ENCODE results near the gene TDRD5.
"Not testable (repeated sequence)": the region's sequence is repeated elsewhere in the genome, so short reads cannot be mapped to it uniquely, and the experiment has no call there.

Gene TDRD5

DNA sequence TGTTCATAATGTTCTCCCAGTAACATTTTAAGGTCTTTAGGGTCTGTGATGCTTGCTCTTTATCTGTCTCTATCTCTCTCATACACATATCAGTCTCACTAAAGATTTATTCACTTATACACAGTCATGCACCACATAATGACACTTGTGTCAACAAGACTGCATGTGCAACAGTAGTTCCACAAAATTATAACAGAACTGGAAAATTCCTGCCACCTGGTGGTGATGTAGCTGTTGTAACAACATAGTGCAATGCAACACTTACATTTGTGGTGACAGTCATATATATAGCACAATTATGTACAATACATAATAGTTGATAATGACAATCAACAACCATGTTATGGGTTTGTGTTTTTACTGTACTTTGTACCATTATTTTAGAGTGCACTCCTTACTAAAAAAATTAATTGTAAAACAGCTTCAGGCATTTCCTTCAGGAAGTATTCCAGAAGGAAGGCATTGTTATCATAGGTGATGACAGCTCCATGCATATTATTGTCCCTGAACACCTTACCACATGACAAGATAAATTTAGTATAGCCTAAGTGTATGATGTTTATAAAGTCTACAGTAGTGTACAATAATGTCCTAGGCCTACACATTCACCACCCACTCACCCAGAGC lies 8.1 kb downstream of the TDRD5 start:
- DNase-seq (ENCODE audit: low read depth, low spot score) = no peak

DNA sequence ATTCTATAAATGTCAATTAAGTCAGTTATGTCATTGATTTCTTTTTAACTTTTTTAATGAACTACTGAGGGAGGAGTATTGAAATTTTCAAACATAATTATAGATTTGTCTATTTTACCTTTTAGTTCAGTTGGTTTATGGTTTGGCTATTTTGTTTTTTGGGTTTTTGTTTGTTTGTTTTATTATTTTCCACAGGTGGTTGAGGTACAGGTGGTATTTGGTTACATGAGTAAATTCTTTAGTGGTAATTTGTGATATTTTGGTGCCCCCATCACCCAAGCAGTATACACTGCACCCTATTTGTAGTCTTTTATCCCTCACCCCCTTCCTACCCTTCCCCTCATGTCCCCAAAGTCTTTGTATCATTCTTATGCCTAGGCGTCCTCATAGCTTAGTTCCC lies 9.5 kb downstream of the TDRD5 start:
- no CpG with 5 or more reads among the region's 1 CpG for WGBS (ENCODE audit: insufficient coverage, insufficient read length)
- H3K36me3 ChIP-seq (ENCODE audit: control insufficient read depth, insufficient read depth, low read length) = no peaks in the 10 kb centered on the region
- H3K4me1 ChIP-seq (ENCODE audit: control insufficient read depth, insufficient read depth, low read length) = no peaks in the 10 kb centered on the region
- no peaks in the 10 kb centered on the region for H3K9me3 ChIP-seq (ENCODE audit: control insufficient read depth, insufficient read depth, low read length)
- H3K27me3 ChIP-seq (ENCODE audit: control insufficient read depth, insufficient read depth, low read length) = no peaks in the 10 kb centered on the region
- no peak for DNase-seq (ENCODE audit: low read depth, low spot score)
- no peak overlapping the region for H3K4me3 ChIP-seq (ENCODE audit: low read length)
- H3K27ac ChIP-seq (ENCODE audit: low read length) = no peak overlapping the region

More for the DNA sequence above, 8.1 kb downstream of the TDRD5 start:
- Histone ChIP-seq H3K27ac (ENCODE audit: low read length) (no peak overlapping the region), H3K9me3 (ENCODE audit: control insufficient read depth, insufficient read depth, low read length) (no peaks in the 10 kb centered on the region), H3K27me3 (ENCODE audit: control insufficient read depth, insufficient read depth, low read length) (no peaks in the 10 kb centered on the region), H3K4me1 (ENCODE audit: control insufficient read depth, insufficient read depth, low read length) (no peaks in the 10 kb centered on the region), H3K4me3 (ENCODE audit: low read length) (no peak overlapping the region), H3K36me3 (ENCODE audit: control insufficient read depth, insufficient read depth, low read length) (no peaks in the 10 kb centered on the region)

DNA sequence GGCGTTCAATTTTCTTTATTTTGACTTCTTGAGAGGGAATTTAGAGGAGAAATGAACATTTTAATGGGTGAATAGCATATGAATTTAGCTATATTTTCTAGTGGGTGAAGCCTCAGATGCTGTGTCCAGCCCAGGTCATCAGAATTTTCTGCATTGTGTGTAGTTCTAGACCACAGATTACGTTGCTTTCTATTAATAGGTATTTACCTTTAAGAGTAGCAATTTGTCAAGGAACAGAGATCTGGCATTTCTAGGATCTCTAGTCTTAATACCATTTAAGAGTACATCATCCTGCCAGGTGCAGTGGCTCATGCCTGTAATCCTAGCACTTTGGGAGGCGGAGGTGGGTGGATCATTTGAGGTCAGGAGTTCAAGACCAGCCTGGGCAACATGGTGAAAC lies 20.7 kb downstream of the TDRD5 start:
- no CpG with 5 or more reads among the region's 3 CpGs for WGBS (ENCODE audit: insufficient coverage, insufficient read length)
- H3K27me3 ChIP-seq (ENCODE audit: control insufficient read depth, insufficient read depth, low read length) = no peaks in the 10 kb centered on the region

DNA sequence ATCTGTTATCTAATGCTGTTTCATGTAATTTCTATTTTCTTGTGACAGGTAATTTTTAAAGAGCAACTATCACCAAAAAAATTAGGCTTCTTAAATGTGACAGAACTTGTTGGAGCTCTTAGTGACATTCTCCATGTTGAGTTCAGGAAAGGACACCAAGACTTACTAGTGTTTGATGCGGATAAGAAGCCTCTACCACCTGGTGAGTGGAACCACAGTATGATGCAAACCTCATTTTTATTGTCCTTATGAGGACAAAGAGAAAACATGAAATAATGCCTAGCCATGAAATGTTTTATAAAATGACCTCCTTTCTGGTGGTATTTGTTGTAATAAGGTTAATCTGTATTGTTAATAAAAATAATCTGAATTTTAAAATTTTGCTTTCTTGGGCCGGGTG lies 39.1 kb downstream of the TDRD5 start:
- no CpG with 5 or more reads among the region's 2 CpGs for WGBS (ENCODE audit: insufficient coverage, insufficient read length)
- Histone ChIP-seq H3K27me3 (ENCODE audit: control insufficient read depth, insufficient read depth, low read length) (no peaks in the 10 kb centered on the region), H3K9me3 (ENCODE audit: control insufficient read depth, insufficient read depth, low read length) (no peaks in the 10 kb centered on the region), H3K36me3 (ENCODE audit: control insufficient read depth, insufficient read depth, low read length) (no peaks in the 10 kb centered on the region), H3K4me3 (ENCODE audit: low read length) (no peak overlapping the region), H3K27ac (ENCODE audit: low read length) (no peak overlapping the region), H3K4me1 (ENCODE audit: control insufficient read depth, insufficient read depth, low read length) (no peaks in the 10 kb centered on the region)
- no peak for DNase-seq (ENCODE audit: low read depth, low spot score)

More for the DNA sequence above, 20.7 kb downstream of the TDRD5 start:
- Histone ChIP-seq H3K27ac (ENCODE audit: low read length) (no peak overlapping the region), H3K9me3 (ENCODE audit: control insufficient read depth, insufficient read depth, low read length) (no peaks in the 10 kb centered on the region), H3K4me3 (ENCODE audit: low read length) (no peak overlapping the region), H3K4me1 (ENCODE audit: control insufficient read depth, insufficient read depth, low read length) (no peaks in the 10 kb centered on the region), H3K36me3 (ENCODE audit: control insufficient read depth, insufficient read depth, low read length) (no peaks in the 10 kb centered on the region)
- no peak for DNase-seq (ENCODE audit: low read depth, low spot score)

DNA sequence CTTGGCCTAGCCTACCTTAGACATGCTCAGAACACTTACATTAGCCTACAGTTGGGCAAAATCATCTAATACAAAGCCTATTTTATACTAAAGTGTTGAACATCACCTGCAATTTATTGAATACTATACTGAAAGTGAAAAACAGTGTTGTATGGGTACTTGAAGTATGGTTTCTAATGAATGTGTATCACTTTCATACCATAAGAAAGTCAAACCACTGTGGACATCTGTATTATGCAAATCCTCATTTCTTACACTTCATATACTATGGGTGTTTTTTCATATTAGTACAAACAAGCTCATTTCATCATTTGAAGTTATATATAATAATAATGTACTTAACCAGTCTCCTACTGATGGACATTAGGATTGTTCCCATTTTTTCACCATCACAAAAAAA lies 41.2 kb downstream of the TDRD5 start:
- H3K36me3 ChIP-seq (ENCODE audit: control insufficient read depth, insufficient read depth, low read length) = no peaks in the 10 kb centered on the region
- no peak for DNase-seq (ENCODE audit: low read depth, low spot score)
- no peaks in the 10 kb centered on the region for H3K4me1 ChIP-seq (ENCODE audit: control insufficient read depth, insufficient read depth, low read length)
- H3K27ac ChIP-seq (ENCODE audit: low read length) = no peak overlapping the region
- no peak overlapping the region for H3K4me3 ChIP-seq (ENCODE audit: low read length)
- no peaks in the 10 kb centered on the region for H3K9me3 ChIP-seq (ENCODE audit: control insufficient read depth, insufficient read depth, low read length)
- no peaks in the 10 kb centered on the region for H3K27me3 ChIP-seq (ENCODE audit: control insufficient read depth, insufficient read depth, low read length)

DNA sequence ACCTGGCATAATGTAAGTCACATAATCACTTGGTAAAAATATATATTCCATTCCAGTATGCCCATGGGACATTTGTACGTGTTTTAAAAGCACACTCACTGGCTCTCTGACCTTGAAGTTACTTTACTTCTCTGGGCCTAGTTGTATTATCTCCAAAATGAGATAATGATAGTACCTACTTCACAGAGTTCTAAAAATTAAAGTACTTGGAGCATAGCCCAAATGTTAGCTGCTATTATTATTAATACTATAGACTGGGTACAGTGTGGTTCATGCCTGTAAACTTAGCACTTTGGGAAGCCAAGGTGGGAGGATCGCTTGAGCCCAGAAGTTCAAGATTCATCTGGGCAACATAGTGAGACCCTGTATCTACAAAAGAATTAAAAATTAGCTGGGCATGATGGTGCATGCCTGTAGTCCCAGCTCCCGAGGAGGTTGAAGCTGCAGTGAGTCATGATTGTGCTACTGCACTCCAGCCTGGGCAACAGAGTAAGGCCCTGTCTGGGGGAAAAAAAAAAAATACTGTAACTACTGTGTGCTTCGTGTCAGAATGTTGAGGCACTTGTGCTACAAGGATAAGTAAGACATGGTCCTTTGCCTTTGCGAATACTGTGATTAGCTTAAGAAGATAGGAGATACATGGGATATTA lies 45.7 kb downstream of the TDRD5 start:
- Histone ChIP-seq H3K36me3 (ENCODE audit: control insufficient read depth, insufficient read depth, low read length) (no peaks in the 10 kb centered on the region), H3K9me3 (ENCODE audit: control insufficient read depth, insufficient read depth, low read length) (no peaks in the 10 kb centered on the region), H3K4me1 (ENCODE audit: control insufficient read depth, insufficient read depth, low read length) (no peaks in the 10 kb centered on the region), H3K4me3 (ENCODE audit: low read length) (no peak overlapping the region), H3K27ac (ENCODE audit: low read length) (no peak overlapping the region), H3K27me3 (ENCODE audit: control insufficient read depth, insufficient read depth, low read length) (no peaks in the 10 kb centered on the region)
- no CpG with 5 or more reads among the region's 5 CpGs for whole genome bisulfite sequencing (ENCODE audit: insufficient coverage, insufficient read length)
- no peak for DNase-seq (ENCODE audit: low read depth, low spot score)

DNA sequence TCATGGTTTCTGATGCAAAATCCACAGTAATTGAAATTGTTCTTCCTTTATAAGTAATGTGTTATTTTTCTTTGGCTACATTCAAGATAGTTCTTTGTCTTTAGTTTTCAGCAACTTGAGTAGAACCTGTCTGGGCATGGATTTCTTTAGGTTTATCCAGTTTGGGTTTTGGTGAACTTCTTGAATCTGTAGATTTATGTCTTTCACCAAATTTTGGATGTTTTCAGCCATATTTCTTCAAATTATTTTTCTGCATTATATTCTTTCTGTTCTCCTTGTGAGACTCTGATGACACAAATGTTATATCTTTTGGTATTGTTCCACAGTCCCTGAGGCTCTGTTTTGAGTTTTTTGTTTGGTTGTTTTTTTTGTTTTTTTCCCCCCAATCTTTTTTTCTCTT lies 69.4 kb downstream of the TDRD5 start:
- Histone ChIP-seq H3K27me3 (ENCODE audit: control insufficient read depth, insufficient read depth, low read length) (no peaks in the 10 kb centered on the region), H3K4me3 (ENCODE audit: low read length) (no peak overlapping the region), H3K9me3 (ENCODE audit: control insufficient read depth, insufficient read depth, low read length) (no peaks in the 10 kb centered on the region), H3K4me1 (ENCODE audit: control insufficient read depth, insufficient read depth, low read length) (no peaks in the 10 kb centered on the region), H3K36me3 (ENCODE audit: control insufficient read depth, insufficient read depth, low read length) (no peaks in the 10 kb centered on the region), H3K27ac (ENCODE audit: low read length) (no peak overlapping the region)
- DNase-seq (ENCODE audit: low read depth, low spot score) = no peak

DNA sequence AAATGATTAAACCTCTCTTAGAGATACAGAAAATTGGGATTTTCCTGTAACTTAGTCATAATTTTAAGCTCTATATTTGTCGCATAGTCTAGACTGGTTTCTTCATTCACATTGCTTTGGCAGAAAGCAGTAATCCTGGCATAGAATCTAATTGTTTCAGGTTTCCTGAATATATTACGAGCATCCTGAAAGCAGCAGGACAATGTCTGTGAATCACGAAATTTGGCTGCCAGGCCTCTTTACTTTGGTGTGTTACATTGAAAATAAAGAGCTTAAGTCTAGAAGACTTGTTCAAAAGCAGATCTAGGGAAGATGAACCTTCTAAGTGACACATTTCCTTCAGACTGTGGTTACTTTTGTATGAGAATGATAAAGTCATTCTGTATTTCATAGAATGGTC lies 72.2 kb downstream of the TDRD5 start:
- no peaks in the 10 kb centered on the region for H3K9me3 ChIP-seq (ENCODE audit: control insufficient read depth, insufficient read depth, low read length)
- H3K4me3 ChIP-seq (ENCODE audit: low read length) = no peak overlapping the region
- DNase-seq (ENCODE audit: low read depth, low spot score) = no peak
- no peak overlapping the region for H3K27ac ChIP-seq (ENCODE audit: low read length)
- no CpG with 5 or more reads among the region's 3 CpGs for WGBS (ENCODE audit: insufficient coverage, insufficient read length)
- no peaks in the 10 kb centered on the region for H3K4me1 ChIP-seq (ENCODE audit: control insufficient read depth, insufficient read depth, low read length)
- no peaks in the 10 kb centered on the region for H3K36me3 ChIP-seq (ENCODE audit: control insufficient read depth, insufficient read depth, low read length)
- no peaks in the 10 kb centered on the region for H3K27me3 ChIP-seq (ENCODE audit: control insufficient read depth, insufficient read depth, low read length)

DNA sequence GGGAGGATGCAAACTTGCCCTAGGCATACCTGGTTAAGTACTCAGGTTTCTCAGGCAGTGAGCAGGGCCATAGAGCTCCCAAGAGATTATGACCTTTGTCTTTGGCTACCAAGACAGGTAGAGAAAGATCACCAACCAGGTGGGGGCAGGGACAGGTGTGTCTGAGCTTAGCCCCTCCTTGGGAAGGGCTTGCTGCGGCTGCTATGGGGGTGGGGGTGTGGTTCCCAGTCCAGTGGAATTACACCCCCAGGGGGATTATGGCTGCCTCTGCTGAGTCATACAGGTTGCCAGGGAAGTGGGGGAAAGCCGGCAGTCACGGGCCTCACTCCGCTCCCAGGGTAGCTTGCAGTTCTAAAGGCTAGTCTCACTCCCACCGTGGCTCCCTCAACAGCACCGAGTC lies 86.2 kb downstream of the TDRD5 start:
- no peaks in the 10 kb centered on the region; the same call in 1 of the 2 replicates for H3K4me1 ChIP-seq (ENCODE audit: control insufficient read depth, insufficient read depth, low read length)
- DNase-seq (ENCODE audit: low read depth, low spot score) = no peak
- H3K27me3 ChIP-seq (ENCODE audit: control insufficient read depth, insufficient read depth, low read length) = no peaks in the 10 kb centered on the region
- H3K27ac ChIP-seq (ENCODE audit: low read length) = no peak overlapping the region
- H3K9me3 ChIP-seq (ENCODE audit: control insufficient read depth, insufficient read depth, low read length) = no peaks in the 10 kb centered on the region
- no CpG with 5 or more reads among the region's 6 CpGs for WGBS (ENCODE audit: insufficient coverage, insufficient read length)
- H3K4me3 ChIP-seq (ENCODE audit: low read length) = no peak overlapping the region
- no peaks in the 10 kb centered on the region for H3K36me3 ChIP-seq (ENCODE audit: control insufficient read depth, insufficient read depth, low read length)

DNA sequence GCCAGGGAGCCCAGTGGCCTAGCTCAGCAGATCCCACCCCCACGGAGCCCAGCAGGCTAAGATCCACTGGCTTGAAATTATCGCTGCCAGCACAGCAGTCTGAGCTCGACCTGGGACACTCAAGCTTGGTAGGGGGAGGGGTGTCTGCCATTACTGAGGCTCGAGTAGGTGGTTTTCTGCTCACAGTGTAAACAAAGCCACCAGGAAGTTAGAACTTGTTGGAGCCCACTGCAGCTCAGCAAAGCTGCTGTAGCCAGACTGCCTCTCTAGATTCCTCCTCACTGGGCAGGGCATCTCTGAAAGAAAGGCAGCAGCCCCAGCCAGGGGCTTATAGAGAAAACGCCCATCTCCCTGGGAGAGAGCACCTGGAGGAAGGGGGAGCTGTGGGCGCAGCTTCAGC lies 102.9 kb downstream of the TDRD5 start:
- WGBS (ENCODE audit: insufficient coverage, insufficient read length) = no CpG with 5 or more reads among the region's 6 CpGs
- not testable (repeated sequence) for H3K27ac ChIP-seq (ENCODE audit: low read length); H3K9me3 ChIP-seq (ENCODE audit: control insufficient read depth, insufficient read depth, low read length); H3K4me1 ChIP-seq (ENCODE audit: control insufficient read depth, insufficient read depth, low read length); H3K27me3 ChIP-seq (ENCODE audit: control insufficient read depth, insufficient read depth, low read length); H3K36me3 ChIP-seq (ENCODE audit: control insufficient read depth, insufficient read depth, low read length); DNase-seq (ENCODE audit: low read depth, low spot score); H3K4me3 ChIP-seq (ENCODE audit: low read length)

DNA sequence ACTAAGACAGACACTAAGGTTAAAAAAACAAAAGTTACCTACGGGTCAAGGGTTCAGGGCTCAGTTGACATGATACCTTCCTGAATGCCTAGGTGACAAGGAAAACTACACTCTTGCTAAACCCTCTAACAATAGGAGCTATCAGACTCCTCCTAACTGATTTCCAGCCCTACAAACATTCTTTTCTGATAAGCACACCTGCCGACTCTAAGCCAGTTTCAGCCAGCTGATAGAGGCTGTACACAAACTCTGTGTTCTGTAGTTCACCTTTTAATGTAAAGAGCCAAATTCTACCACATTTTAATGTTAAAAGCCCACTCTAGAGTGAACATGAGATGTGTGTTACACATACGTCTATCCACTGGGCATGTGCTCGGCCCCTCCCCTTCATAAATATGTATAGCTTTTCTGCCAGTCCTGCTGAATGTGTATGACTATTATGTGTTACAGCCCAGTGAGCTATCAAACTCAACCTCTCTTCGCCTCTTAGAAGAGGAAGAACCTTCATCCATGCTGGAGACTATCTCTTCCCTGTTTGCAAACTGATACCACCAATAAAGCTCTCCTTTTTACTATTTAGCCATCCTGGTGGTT lies 111.4 kb downstream of the TDRD5 start:
- no CpG with 5 or more reads among the region's 5 CpGs for WGBS (ENCODE audit: insufficient coverage, insufficient read length)
- H3K36me3 ChIP-seq (ENCODE audit: control insufficient read depth, insufficient read depth, low read length) = no peaks in the 10 kb centered on the region
- no peaks in the 10 kb centered on the region for H3K4me1 ChIP-seq (ENCODE audit: control insufficient read depth, insufficient read depth, low read length)
- DNase-seq (ENCODE audit: low read depth, low spot score) = no peak
- H3K27me3 ChIP-seq (ENCODE audit: control insufficient read depth, insufficient read depth, low read length) = no peaks in the 10 kb centered on the region
- no peaks in the 10 kb centered on the region for H3K9me3 ChIP-seq (ENCODE audit: control insufficient read depth, insufficient read depth, low read length)
- no peak overlapping the region for H3K27ac ChIP-seq (ENCODE audit: low read length)
- H3K4me3 ChIP-seq (ENCODE audit: low read length) = no peak overlapping the region

Data from iPS DF 6.9 (cell line).